ENCODE measurements around the gene ATXN7.

Gene ATXN7, protein sequence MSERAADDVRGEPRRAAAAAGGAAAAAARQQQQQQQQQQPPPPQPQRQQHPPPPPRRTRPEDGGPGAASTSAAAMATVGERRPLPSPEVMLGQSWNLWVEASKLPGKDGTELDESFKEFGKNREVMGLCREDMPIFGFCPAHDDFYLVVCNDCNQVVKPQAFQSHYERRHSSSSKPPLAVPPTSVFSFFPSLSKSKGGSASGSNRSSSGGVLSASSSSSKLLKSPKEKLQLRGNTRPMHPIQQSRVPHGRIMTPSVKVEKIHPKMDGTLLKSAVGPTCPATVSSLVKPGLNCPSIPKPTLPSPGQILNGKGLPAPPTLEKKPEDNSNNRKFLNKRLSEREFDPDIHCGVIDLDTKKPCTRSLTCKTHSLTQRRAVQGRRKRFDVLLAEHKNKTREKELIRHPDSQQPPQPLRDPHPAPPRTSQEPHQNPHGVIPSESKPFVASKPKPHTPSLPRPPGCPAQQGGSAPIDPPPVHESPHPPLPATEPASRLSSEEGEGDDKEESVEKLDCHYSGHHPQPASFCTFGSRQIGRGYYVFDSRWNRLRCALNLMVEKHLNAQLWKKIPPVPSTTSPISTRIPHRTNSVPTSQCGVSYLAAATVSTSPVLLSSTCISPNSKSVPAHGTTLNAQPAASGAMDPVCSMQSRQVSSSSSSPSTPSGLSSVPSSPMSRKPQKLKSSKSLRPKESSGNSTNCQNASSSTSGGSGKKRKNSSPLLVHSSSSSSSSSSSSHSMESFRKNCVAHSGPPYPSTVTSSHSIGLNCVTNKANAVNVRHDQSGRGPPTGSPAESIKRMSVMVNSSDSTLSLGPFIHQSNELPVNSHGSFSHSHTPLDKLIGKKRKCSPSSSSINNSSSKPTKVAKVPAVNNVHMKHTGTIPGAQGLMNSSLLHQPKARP

DNA sequence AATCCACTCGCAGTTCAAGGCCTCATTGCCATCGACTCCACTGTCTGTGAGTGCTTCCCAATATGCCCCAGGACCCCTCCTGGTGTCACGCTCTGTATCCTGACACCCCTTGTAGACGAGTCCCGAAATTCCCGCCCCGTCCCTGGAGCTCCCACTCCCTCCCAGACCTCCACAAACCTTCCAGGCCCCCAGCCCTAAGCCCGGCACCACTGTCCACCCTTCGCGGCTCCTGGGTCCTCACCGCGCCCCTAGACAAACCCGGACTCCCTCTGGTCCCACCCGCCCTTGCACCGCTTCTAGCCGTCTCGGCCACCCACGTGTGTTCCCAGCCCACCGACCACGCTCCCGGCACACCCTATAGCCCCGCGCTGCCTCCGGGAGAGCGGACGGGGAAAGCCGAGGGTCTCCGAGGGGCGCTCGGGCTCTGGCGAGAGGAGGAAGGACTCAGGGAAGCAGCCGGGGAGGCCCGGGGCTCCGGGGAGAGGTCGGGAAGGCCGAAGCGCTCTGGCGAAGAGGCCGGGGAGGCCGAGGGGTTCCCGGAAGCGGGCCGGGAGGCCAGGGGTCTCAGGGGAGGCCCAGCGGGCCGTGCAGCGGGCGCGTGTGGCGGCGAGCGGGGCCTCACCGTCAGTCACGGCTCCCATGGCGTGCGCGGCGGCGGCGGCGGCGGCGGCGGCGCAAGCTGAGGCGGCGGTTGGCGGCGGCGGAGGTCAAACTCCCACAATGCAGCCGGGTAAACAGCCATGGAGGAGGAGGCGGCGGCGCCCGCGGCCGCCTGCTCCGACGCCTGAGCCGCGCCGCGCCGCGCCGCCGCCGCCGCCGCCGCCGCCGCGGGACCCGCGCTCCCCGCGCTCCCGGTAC is at the start of gene ATXN7, which contains the start of gene THOC7:
ATXN7 (plus strand) TSS at position 718 of the 858 bp plus-strand sequence. CDS start 48,732 bp downstream, outside the sequence.
THOC7 (minus strand) TSS at position 656 of the 858 bp plus-strand sequence; CDS start at position 641, 15 bp downstream.
- peak; percentile 32 for DNase-seq (ENCODE audit: low spot score)

DNA sequence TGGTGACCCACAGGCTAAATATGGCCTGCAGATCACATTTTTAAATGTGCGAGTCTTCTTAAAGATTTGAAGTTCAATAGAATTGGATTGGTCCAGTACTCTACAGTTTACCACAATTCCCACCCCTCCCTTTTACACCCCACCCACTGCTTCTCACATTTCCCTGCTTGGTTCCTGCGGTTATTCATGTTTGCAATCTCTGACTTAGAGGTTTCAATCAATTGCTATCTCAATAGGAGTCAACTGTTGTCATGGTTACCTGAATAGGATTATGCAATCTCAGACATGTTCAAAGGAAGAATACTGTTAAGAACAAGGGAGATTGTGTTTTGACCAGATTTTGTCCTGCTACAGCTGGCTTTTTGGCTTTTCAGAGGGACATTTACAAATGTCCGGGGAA is 49.4 kb upstream of the ATXN7 start:
- peak; percentile 2 for DNase-seq (ENCODE audit: low spot score)

DNA sequence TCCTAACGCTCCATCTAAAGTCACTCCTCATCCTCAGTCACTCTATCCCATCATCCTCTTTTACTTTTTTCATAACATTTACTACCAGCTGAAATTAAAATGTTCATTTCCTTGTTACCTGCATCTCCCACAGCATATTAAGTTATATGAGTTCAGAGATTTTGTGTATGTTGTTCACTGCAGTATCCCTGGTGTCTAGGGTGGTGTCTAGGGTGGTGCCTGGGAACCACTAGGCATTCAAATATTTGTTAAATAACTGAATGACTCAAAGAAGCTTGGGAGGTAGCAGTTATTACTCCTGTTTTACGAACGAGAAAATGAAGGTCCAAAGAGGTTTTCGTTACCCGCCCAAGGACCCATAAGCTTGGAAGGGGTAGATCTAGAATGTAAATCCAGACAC is 46.4 kb upstream of the ATXN7 start:
- DNase-seq (ENCODE audit: low spot score) = no peak

DNA sequence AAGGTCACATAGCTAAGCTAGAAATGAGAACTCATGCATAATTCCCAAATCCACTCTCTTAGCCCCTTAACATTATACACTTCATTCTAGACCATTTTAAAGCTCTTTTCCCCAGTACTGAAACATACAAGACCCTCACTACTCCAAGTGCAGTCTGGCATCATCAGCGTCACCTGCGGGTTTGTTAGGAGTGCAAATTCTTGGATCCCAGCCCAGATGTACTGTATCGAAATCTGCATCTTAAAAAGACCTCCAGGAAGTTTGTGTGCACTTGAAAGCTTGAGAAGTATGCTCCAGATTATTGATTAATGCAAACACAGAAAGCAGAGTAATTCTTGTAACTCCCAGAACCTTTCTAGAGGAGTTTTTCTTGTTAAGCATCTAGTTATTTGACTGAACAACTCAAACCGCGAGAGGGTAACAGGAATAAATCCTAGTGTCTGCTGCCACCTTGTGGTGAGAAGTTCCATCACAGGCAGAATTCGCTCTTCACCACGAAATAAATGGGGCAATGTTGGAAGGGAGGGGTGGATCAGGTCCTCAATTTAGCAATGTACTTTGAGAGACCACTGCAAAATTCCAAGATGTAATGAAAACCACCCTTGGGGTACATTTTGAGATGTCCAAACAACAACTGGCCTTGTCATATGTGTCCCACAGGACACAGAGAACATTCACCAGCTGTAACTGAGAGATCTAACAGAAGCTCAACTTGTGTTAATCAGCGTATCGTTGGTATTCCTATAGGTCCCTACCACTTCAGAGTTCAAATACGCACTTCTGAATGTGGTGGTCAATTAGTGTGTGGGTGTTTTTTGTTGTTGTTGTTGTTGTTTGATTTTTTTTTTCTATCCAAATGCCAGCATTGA is 45.2 kb upstream of the ATXN7 start:
- peak; percentile 2 for DNase-seq (ENCODE audit: low spot score)

DNA sequence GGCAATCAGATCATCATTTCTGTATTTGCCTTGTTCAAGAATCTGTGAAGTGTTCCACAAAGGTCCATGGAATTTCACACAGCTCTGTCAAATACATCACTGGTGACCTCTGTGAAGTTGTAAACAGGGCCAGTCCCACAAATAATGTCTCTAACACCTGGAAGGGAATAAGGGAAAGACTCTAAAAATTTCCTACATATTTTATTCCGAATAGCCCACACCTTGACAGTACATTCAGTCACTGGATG is 44.6 kb upstream of the ATXN7 start, which contains the start of gene C3orf49:
C3orf49 (plus strand) TSS at position 149 of the 248 bp plus-strand sequence. CDS start 173 bp downstream, outside the sequence.
- no peak for DNase-seq (ENCODE audit: low spot score)

DNA sequence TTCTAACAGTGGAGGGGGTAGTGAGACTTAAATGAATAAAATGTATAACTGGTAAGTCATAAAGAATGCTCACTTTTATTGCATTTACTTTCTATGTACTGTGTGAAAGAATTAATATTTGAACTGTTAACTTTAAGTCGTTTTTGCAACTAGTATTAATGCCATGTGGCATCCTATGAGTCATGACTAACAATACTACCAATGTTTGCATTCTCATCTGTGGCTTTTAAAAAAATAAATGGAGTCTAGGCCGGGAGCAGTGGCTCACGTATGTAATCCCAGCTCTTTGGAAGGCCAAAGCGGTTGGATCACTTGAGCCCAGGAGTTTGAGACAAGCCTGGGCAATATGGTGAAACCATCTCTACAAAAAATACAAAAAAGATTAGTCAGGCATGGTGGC is 39.4 kb upstream of the ATXN7 start:
- DNase-seq (ENCODE audit: low spot score) = no peak

DNA sequence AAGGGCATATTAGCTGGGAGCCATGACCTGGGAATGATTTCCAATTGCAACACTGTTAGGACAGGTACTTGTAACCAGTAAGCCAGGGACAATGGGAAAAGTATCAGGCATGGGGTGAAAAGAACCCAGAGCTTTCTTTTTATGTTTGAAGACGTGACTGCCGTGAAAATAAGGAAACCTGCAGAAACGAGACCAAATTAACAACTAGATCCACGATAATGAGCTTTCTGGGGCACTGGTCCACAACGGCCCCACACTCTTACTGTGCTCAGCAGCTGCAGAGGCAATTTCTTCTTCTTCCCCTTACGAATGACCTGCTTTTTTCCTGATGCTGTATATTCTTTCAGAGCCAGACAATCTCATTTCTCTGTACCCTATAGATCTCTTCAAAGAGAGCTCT is 33.1 kb upstream of the ATXN7 start:
- DNase-seq (ENCODE audit: low spot score) = no peak

GRCh38 chr3:63832395-63832794 is 31.3 kb upstream of the ATXN7 start:
- no peak for DNase-seq (ENCODE audit: low spot score)

GRCh38 chr3:63841704-63842103 is 22.0 kb upstream of the ATXN7 start:
- DNase-seq (ENCODE audit: low spot score) = no peak

- DNase-seq (ENCODE audit: low spot score) = no peak
Observed at GRCh38 chr3:63842127-63842526, 21.5 kb upstream of the ATXN7 start.

- no peak for DNase-seq (ENCODE audit: low spot score)
Observed at GRCh38 chr3:63845215-63845614, 18.5 kb upstream of the ATXN7 start.

DNA sequence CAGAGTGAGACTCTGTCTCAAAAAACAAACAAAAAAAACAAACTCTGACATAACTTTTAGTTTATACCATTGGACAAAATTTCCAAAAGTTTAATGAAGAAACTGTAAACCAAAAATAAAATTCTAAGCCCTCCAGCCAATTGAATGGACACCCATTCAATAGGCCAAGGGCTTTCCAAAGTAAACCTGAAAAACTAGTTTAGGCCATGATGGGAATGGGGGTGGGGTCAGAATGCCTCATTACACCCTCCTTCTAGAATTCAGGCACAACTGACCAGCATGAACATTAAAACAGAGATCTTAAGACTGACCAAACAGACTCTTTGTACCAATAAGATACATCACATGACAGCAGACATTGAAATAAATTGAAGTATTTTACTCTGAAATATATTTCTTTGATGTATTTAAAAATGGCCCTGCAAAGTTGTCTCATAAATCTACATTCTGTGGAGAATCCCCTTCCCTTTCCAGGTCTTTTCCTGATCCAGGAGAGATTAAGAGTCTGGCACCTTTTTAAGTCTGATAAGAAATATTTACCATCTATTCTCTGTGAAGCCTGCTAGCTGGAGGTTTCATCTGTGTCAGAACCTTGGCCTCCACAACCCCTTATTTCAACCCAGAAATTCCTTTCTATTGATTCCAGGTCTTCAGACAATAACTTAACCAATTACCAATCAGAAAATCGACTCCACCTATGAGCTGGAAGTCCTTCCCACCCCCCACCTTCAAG is 15.8 kb upstream of the ATXN7 start:
- DNase-seq (ENCODE audit: low spot score) = no peak

DNA sequence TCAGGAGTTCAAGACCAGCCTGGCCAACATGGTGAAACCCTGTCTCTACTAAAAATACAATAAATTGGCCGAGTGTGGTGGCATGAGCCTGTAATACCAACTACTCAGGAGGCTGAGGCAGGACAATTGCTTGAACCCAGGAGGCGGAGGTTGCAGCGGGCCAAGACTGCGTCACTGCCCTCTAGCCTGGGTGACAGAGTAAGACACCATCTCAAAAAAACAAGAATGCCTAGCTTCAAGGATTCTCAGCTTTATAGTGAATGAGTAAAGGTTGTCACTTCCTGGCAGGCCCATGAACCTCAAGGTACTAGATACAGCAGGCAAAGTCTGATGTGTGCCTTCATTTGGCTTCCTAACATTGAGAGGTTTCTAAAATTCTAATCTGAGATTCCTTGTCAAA is 14.5 kb upstream of the ATXN7 start:
- no peak for DNase-seq (ENCODE audit: low spot score)

DNA sequence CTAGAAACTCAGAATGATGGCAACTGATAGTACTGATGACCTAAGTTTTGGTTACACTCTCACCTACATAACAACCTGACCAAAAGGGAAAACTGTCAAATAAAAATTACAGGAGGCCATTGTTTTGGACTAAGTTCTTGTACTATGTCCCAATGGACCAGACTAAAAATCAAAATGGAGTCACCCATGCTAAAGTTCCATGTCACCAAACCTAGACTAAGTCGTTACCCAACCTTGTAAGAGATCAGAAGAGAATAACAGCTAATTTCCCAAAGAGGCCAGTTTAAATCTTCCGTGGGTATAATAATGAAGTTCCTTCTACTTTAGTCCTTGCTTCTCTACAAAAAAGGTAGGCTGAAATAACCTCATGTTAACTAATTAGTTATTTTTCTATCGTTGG is 12.4 kb upstream of the ATXN7 start:
- DNase-seq (ENCODE audit: low spot score) = no peak

DNA sequence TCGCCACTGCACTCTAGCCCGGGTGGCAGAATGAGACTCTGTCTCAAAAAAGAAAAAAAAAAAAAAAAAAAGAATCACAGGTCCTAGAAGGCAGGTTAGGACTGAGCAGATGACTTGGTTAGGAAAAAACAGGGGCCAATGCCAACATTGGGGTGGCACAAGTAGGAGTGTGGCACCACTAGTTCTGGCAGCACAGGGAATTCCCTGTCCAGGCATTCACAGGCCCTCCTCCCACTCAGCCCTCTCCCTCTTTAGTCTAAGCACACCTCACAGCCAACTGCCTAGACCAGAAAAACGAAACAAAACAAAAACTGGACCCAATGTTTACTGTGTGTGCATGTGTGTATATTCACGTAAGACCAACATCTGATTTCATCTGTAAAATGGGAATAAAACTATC is 10.6 kb upstream of the ATXN7 start:
- no peak for DNase-seq (ENCODE audit: low spot score)

- DNase-seq (ENCODE audit: low spot score) = no peak
Observed at GRCh38 chr3:63855333-63855940, 8.2 kb upstream of the ATXN7 start.

GRCh38 chr3:63857311-63857710 is 6.4 kb upstream of the ATXN7 start:
- DNase-seq (ENCODE audit: low spot score) = no peak

GRCh38 chr3:63860776-63861175 is 2.9 kb upstream of the ATXN7 start:
- no peak for DNase-seq (ENCODE audit: low spot score)

DNA sequence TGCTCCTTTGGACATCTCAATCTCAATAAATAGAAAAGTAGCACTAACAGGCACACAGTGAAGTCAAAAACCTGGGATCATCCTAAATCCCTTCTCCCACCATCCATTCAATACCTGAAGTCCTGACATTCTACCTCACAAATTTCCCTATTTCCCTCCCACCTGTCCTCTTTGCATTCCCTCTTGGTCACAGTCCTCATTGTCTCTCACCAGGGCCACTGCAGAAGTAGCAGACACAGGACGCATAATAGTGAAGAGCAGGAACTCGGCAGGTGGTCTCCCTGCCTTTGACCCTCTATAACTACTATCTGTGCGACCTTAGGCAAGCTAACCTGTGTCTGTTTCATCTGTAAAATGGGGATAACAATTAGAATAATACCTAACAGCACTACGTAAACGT is 2.4 kb upstream of the ATXN7 start:
- no peak for DNase-seq (ENCODE audit: low spot score)

- DNase-seq (ENCODE audit: low spot score) = no peak
Observed at GRCh38 chr3:63862804-63863149, 890 bp upstream of the ATXN7 start.
